OCI-LY7 (cell line): ENCODE results near the gene SF3B5. TPM values are rescaled to one million over a fixed set of nuclear protein-coding genes. Genes with fewer than 3 reads are reported as not detected.

Source experiments
- BruUV-seq: library from RNA; stranded (reverse); fragments of 400-500 nt; replicated peaks from 2 replicates; lab custom pipeline; 2021; lab: Mats Ljungman, UMichigan
- CTCF ChIA-PET: fragments of 300-600 bp; sonication (Branson Sonifier 250); formaldehyde crosslinking; loops from one replicate; lab custom pipeline; 2022; ENCODE audit warnings: antibody characterized with exemption; ENCODE audit not compliant: unreplicated experiment; lab: Charles Lee
- POLR2A ChIA-PET: fragments of 300-600 bp; sonication (Branson Sonifier 250); formaldehyde crosslinking; loops from one replicate; lab custom pipeline; 2022; ENCODE audit warnings: antibody characterized with exemption; lab: Charles Lee
- DNase-seq: peaks from one replicate; pipeline ENCODE4 v3.0.0-alpha.2; 2015; ENCODE audit warnings: low spot score
- H2AFZ ChIP-seq: fragments of 200-600 bp; sonication (generic), shearing (Covaris generic); 2 replicates; pipeline ENCODE4 v1.6.1; 2014; ENCODE audit warnings: mild to moderate bottlenecking, antibody characterized with exemption, low read length, moderate library complexity
- H3K27ac ChIP-seq: fragments of 200-600 bp; sonication (generic); 2 replicates; pipeline ENCODE4 v1.5.1; 2014; ENCODE audit warnings: mixed run types, low read depth, mild to moderate bottlenecking, moderate library complexity, low read length, inconsistent platforms; ENCODE audit not compliant: poor library complexity, severe bottlenecking
- H3K36me3 ChIP-seq: fragments of 200-600 bp; sonication (generic); 2 replicates; pipeline ENCODE4 v1.6.1; 2014; ENCODE audit warnings: mild to moderate bottlenecking, antibody characterized with exemption, low read length, moderate library complexity, mixed read lengths; ENCODE audit not compliant: insufficient read depth
- H3K4me1 ChIP-seq: fragments of 200-600 bp; sonication (generic); 2 replicates; pipeline ENCODE4 v1.5.1; 2014; ENCODE audit warnings: mild to moderate bottlenecking, low read length; ENCODE audit not compliant: insufficient read depth, poor library complexity, severe bottlenecking
- H3K4me2 ChIP-seq: fragments of 200-600 bp; sonication (generic); 2 replicates; pipeline ENCODE4 v1.6.1; 2014; ENCODE audit warnings: mild to moderate bottlenecking, low read length
- H3K4me3 ChIP-seq: fragments of 200-600 bp; sonication (generic); 2 replicates; pipeline ENCODE4 v1.5.1; 2014; ENCODE audit warnings: mild to moderate bottlenecking, low read depth, low read length; ENCODE audit not compliant: poor library complexity, severe bottlenecking
- H3K79me2 ChIP-seq: fragments of 200-600 bp; sonication (generic); 2 replicates; pipeline ENCODE4 v1.6.1; 2016; ENCODE audit warnings: low read depth, mild to moderate bottlenecking, low read length, moderate library complexity, mixed read lengths; ENCODE audit not compliant: insufficient read depth
- H3K9me2 ChIP-seq: fragments of 200-600 bp; sonication (generic); 2 replicates; pipeline ENCODE4 v1.6.1; 2016; ENCODE audit warnings: mild to moderate bottlenecking, low read length, mixed read lengths; ENCODE audit not compliant: insufficient read depth
- H3K9me3 ChIP-seq: fragments of 200-600 bp; sonication (generic); 2 replicates; pipeline ENCODE4 v1.6.1; 2014; ENCODE audit warnings: mild to moderate bottlenecking, mixed run types, low read length, mixed read lengths
- H4K20me1 ChIP-seq: fragments of 200-600 bp; sonication (generic); 2 replicates; pipeline ENCODE4 v1.6.1; 2014; ENCODE audit warnings: mild to moderate bottlenecking, antibody characterized with exemption, low read length, moderate library complexity, mixed read lengths; ENCODE audit not compliant: insufficient read depth
- EZH2phosphoT487 ChIP-seq: fragments of 200-600 bp; sonication (generic); IDR thresholded peaks from 2 replicates; pipeline ENCODE4 v1.6.1; 2018; ENCODE audit warnings: low read depth, borderline replicate concordance, mild to moderate bottlenecking, mixed run types, antibody characterized with exemption, low read length, moderate library complexity, mixed read lengths
- intact Hi-C: fragments of 100-400 bp; cut with micrococcal nuclease; formaldehyde crosslinking; loops from one replicate; pipeline ENCODE4 v1.10.0; 2022; ENCODE audit not compliant: unreplicated experiment
- total RNA-seq, 2 experiments: library from RNA; depleted of rRNA in 1 of 2; stranded (reverse); fragments of >200 nt in 1 of 2; shearing (Covaris generic) in 1 of 2; gene quantifications; 2 replicates each; pipeline ENCODE4 v1.2.3, GENCODE V29; 2014 to 2022
- TF ChIP-seq, protein P1 (sequence below): fragments of 200-600 bp; sonication (generic); conservative IDR thresholded peaks from 2 replicates; pipeline ENCODE4 v1.5.1; 2014; ENCODE audit warnings: mild to moderate bottlenecking, antibody characterized with exemption, low read length, moderate library complexity, mixed read lengths

SF3B5 gene
- total RNA-seq, 2 experiments from 2014 or later: 135 to 187 TPM

DNA sequence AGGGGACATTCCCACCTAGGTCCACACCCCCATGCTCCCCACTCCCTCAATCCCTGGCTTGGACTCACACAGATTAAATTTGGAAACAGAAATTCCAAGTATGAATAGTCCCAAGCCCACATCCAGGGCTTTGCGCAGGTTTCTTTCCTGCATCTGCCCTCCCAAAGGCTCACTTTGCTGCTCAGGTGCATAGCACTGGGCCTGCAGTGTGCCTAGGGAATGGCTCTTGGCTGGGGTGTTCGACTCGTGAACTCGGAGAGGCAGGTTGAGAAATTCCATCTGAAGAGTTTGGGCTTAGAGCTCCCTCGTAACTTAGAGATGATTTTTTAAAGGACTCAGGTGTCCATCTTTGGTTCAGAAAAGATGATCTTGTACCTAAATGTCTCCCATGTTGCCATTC is 14.8 kb upstream of the SF3B5 start:
- DNase-seq: no peak
- Histone ChIP-seq H3K79me2 (no peaks in the 10 kb centered on the region), H4K20me1 (no peaks in the 10 kb centered on the region), H3K36me3 (no peaks in the 10 kb centered on the region), H3K9me2 (no peaks in the 10 kb centered on the region), H3K4me3 (no peak overlapping the region), H3K27ac (no peak overlapping the region), H3K4me1 (no peaks in the 10 kb centered on the region), H3K4me2 (no peak overlapping the region), H2AFZ (no peak overlapping the region), H3K9me3 (no peaks in the 10 kb centered on the region)
- ChIA-PET CTCF (no interaction called here), POLR2A (interaction anchor here (0.7 kb wide), 1 partner anchor 20 kb away, joined by 3 read pairs; no protein-coding TSS in a partner anchor)
- TF ChIP-seq, protein P1, sequence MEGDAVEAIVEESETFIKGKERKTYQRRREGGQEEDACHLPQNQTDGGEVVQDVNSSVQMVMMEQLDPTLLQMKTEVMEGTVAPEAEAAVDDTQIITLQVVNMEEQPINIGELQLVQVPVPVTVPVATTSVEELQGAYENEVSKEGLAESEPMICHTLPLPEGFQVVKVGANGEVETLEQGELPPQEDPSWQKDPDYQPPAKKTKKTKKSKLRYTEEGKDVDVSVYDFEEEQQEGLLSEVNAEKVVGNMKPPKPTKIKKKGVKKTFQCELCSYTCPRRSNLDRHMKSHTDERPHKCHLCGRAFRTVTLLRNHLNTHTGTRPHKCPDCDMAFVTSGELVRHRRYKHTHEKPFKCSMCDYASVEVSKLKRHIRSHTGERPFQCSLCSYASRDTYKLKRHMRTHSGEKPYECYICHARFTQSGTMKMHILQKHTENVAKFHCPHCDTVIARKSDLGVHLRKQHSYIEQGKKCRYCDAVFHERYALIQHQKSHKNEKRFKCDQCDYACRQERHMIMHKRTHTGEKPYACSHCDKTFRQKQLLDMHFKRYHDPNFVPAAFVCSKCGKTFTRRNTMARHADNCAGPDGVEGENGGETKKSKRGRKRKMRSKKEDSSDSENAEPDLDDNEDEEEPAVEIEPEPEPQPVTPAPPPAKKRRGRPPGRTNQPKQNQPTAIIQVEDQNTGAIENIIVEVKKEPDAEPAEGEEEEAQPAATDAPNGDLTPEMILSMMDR: no peak
- TF ChIP-seq EZH2phosphoT487: no peak
- intact Hi-C loops: loop anchor here (5.0 kb wide), 1 partner anchor 37 kb away; no protein-coding TSS in a partner anchor
- BruUV-seq: no TSS peak

DNA sequence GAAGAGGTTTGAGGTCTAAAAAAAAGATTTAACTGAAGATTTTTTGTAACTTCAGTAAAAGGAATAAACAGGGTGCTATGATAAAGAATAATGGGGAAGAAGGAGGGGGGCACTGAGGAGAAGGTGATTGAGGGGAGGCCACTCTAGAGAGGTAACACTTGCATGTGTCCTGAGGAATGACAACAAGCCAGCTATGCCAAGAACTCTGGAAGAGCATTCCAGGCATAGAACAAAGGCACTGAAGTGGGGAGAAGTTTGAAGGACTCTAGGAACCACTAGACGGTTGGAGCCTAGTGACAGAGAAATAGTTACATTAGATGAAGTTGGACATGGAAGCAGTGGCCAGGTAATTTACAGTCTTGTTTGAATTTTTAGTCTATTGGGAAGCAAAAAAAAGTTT is 10.8 kb upstream of the SF3B5 start:
- POLR2A ChIA-PET: interaction anchor here (0.8 kb wide), 1 partner anchor 443 kb away, joined by 3 read pairs; no protein-coding TSS in a partner anchor
- intact Hi-C loops: loop anchor here (5.0 kb wide), 1 partner anchor 231 kb away; no protein-coding TSS in a partner anchor

More for the DNA sequence above, 10.8 kb upstream of the SF3B5 start:
- Histone ChIP-seq H4K20me1 (no peaks in the 10 kb centered on the region), H3K36me3 (no peaks in the 10 kb centered on the region), H3K4me2 (no peak overlapping the region), H3K4me1 (no peaks in the 10 kb centered on the region), H3K27ac (no peak overlapping the region), H3K9me3 (no peaks in the 10 kb centered on the region), H3K9me2 (no peaks in the 10 kb centered on the region), H3K79me2 (no peaks in the 10 kb centered on the region), H2AFZ (0 out of 2 replicates have a peak overlapping the region, but pooled peaks have one; percentile 54), H3K4me3 (no peak overlapping the region)
- DNase-seq: no peak
- BruUV-seq: no TSS peak
- CTCF ChIA-PET: no interaction called here
- TF ChIP-seq EZH2phosphoT487: no peak
- TF ChIP-seq, protein P1: no peak
